Activated T-helper 17 cell treated with anti-CD3 and anti-CD28 coated beads, Interleukin-2, amount 50 U/mL, for 72 hours (primary cell): ENCODE data around the gene PID1. TPM values are rescaled to one million over a fixed set of nuclear protein-coding genes. Genes with fewer than 3 reads are reported as not detected.

Source experiments
- ATAC-seq: fragments of 150-1000 bp; cut with Tn5 transposase; replicated peaks from 2 replicates; pipeline ENCODE4 v1.10.0; 2021; ENCODE audit warnings: mild to moderate bottlenecking, moderate library complexity
- H3K27ac Mint-ChIP-seq: one replicate; pipeline ENCODE4 v1.8.0; 2022; ENCODE audit warnings: mixed read lengths
- H3K27me3 Mint-ChIP-seq: one replicate; pipeline ENCODE4 v1.8.0; 2022; ENCODE audit warnings: mixed read lengths
- H3K36me3 Mint-ChIP-seq: one replicate; pipeline ENCODE4 v1.8.0; 2022; ENCODE audit warnings: low read depth, mild to moderate bottlenecking, mixed read lengths
- H3K4me1 Mint-ChIP-seq: one replicate; pipeline ENCODE4 v1.8.0; 2022; ENCODE audit warnings: mixed read lengths
- H3K4me3 Mint-ChIP-seq: one replicate; pipeline ENCODE4 v1.8.0; 2022; ENCODE audit warnings: mild to moderate bottlenecking, mixed read lengths
- H3K9me3 Mint-ChIP-seq: one replicate; pipeline ENCODE4 v1.8.0; 2022; ENCODE audit warnings: mixed read lengths
- total RNA-seq, 2 donors: library from RNA; stranded (reverse); gene quantifications; one replicate each; pipeline ENCODE4 v1.2.3, GENCODE V29; 2022

PID1 gene
- total RNA-seq, 2 donors from 2014 or later, result not detected

DNA sequence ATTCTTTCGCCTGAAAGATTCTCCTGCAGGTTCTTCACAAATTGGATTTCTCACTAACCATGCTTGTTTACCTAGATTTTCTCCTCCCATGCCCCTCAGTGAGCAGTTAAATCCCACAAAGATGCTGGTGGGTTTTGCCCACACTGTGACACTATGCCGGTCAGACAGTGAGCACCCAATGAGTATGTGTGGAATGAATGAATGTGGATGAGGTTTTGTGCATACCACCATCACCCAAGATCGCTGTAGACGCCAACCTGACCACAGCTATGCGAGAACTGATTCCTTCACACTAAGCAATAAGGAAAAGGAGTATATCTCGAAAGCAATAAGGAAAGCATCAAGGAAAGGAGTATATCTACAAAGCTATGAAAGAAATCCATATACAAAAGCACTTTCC lies 116.7 kb downstream of the PID1 start:
- H3K27ac Mint-ChIP-seq, result no peak overlapping the region
- H3K27me3 Mint-ChIP-seq, result no peaks in the 10 kb centered on the region
- H3K9me3 Mint-ChIP-seq, result no peaks in the 10 kb centered on the region
- no peaks in the 10 kb centered on the region for H3K4me1 Mint-ChIP-seq
- no peaks in the 10 kb centered on the region for H3K36me3 Mint-ChIP-seq
- H3K4me3 Mint-ChIP-seq, result no peak overlapping the region
- ATAC-seq, result no peak

GRCh38 chr2:229153951-229154350 lies 117.1 kb downstream of the PID1 start:
- H3K9me3 Mint-ChIP-seq, result no peaks in the 10 kb centered on the region
- H3K27ac Mint-ChIP-seq, result no peak overlapping the region
- no peaks in the 10 kb centered on the region for H3K27me3 Mint-ChIP-seq
- H3K4me3 Mint-ChIP-seq, result no peak overlapping the region
- ATAC-seq, result no peak
- no peaks in the 10 kb centered on the region for H3K4me1 Mint-ChIP-seq
- no peaks in the 10 kb centered on the region for H3K36me3 Mint-ChIP-seq

DNA sequence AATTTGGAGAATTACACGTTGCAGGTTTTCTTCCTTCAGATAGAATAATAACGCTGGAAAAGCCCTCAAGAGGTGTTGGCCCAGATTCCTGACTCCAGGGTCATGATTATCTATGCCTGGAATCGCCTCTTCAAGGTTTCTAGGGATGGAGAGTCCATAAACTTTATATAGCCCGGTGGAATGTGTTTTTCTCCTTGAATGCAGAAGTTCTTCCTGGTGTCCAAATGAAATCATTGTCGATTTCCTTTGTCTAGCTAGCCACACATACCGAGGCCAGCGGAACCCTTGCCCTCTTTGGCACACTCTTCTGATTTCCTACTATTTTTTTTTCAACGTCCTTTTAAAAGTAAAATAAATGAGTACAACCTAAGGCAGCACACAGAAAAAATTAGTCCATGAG lies 117.8 kb downstream of the PID1 start:
- H3K27ac Mint-ChIP-seq, result no peak overlapping the region
- H3K36me3 Mint-ChIP-seq, result no peaks in the 10 kb centered on the region
- H3K27me3 Mint-ChIP-seq, result no peaks in the 10 kb centered on the region
- no peaks in the 10 kb centered on the region for H3K9me3 Mint-ChIP-seq
- no peak overlapping the region for H3K4me3 Mint-ChIP-seq
- no peaks in the 10 kb centered on the region for H3K4me1 Mint-ChIP-seq
- ATAC-seq, result no peak

DNA sequence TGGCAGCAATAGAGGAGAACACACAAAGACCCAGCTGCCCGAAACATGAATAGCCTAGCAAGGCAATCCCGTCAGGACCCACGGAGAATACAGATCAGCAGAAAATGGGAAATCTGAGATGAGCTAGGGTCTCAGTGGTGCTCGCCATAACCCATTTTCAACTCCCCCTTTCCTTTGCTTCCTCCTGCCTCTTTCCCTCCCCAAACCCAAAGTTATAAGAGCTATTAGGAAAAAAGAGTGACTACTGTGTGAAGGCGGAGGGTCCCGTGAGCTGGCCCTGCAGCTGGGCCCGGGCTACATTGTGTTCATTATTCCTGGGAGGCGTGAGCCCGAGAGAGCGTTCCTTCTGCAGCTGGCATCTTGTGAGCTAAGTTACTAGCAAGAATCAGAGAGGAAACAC lies 118.4 kb downstream of the PID1 start:
- Mint-ChIP-seq H3K4me3 (no peak overlapping the region), H3K27me3 (no peaks in the 10 kb centered on the region), H3K4me1 (no peaks in the 10 kb centered on the region), H3K9me3 (no peaks in the 10 kb centered on the region), H3K36me3 (no peaks in the 10 kb centered on the region), H3K27ac (no peak overlapping the region)
- no peak for ATAC-seq

- Mint-ChIP-seq H3K36me3 (no peaks in the 10 kb centered on the region), H3K27ac (no peak overlapping the region), H3K4me3 (no peak overlapping the region), H3K27me3 (no peaks in the 10 kb centered on the region), H3K9me3 (no peaks in the 10 kb centered on the region), H3K4me1 (no peaks in the 10 kb centered on the region)
- no peak for ATAC-seq
Measured at GRCh38 chr2:229150317-229150716, 120.8 kb downstream of the PID1 start.

DNA sequence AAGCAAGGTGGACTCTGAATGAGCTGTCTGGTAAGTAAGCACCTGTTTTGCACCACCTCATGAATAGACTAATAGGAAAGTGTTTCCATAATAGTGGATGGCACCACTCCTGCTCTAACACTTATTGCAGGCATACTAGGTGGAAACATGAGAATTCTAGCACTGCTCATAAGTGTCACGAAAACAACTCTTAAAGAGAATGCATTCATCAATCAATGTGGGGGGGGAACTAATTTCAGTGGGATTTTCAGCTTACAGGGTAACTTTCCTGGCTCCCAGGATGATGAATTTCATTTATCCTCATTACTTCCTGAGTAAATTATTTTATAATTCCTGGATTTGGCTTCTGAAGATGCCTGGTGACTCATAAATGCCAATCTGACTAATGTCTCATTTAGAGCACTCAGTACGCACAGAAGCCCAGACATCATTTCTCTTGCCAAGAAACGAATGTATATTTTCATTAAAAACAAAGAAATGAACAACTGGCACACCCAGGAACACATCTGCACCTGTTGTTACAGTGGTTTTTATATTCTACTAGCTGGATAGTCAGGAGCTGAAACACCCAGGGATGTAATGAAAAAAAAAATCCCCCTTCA lies 129.6 kb downstream of the PID1 start:
- H3K36me3 Mint-ChIP-seq, result no peaks in the 10 kb centered on the region
- H3K4me3 Mint-ChIP-seq, result no peak overlapping the region
- H3K27me3 Mint-ChIP-seq, result peaks cover 5% of the 10 kb centered on the region
- H3K9me3 Mint-ChIP-seq, result peaks cover 7% of the 10 kb centered on the region
- ATAC-seq, result no peak
- H3K27ac Mint-ChIP-seq, result no peak overlapping the region
- H3K4me1 Mint-ChIP-seq, result no peaks in the 10 kb centered on the region

GRCh38 chr2:229137639-229138038 lies 133.4 kb downstream of the PID1 start:
- H3K4me3 Mint-ChIP-seq, result no peak overlapping the region
- peaks cover 5% of the 10 kb centered on the region for H3K27me3 Mint-ChIP-seq
- no peak for ATAC-seq
- H3K36me3 Mint-ChIP-seq, result no peaks in the 10 kb centered on the region
- H3K27ac Mint-ChIP-seq, result no peak overlapping the region
- no peaks in the 10 kb centered on the region for H3K4me1 Mint-ChIP-seq
- H3K9me3 Mint-ChIP-seq, result peaks cover 10% of the 10 kb centered on the region

DNA sequence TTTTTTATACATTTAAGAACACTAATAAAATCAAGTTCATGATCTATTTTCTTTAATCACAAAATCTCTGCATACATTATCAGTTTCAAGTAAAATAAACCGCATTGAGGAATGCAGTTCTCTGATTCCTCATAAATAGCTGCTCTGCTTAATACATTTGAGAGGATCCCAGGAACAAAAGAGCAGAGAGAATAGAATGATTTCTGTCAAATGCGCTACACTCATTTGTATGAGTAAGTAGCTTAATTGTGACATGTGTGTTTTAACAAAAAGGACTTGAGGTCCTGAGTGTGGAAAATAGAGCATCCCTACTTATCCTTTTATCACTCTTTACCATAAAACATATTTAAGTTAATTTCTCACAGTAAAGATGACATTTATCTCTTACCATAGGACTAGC lies 134.0 kb downstream of the PID1 start:
- Mint-ChIP-seq H3K4me3 (no peak overlapping the region), H3K27me3 (peaks cover 5% of the 10 kb centered on the region), H3K36me3 (no peaks in the 10 kb centered on the region), H3K27ac (no peak overlapping the region), H3K9me3 (peaks cover 10% of the 10 kb centered on the region), H3K4me1 (no peaks in the 10 kb centered on the region)
- no peak for ATAC-seq

DNA sequence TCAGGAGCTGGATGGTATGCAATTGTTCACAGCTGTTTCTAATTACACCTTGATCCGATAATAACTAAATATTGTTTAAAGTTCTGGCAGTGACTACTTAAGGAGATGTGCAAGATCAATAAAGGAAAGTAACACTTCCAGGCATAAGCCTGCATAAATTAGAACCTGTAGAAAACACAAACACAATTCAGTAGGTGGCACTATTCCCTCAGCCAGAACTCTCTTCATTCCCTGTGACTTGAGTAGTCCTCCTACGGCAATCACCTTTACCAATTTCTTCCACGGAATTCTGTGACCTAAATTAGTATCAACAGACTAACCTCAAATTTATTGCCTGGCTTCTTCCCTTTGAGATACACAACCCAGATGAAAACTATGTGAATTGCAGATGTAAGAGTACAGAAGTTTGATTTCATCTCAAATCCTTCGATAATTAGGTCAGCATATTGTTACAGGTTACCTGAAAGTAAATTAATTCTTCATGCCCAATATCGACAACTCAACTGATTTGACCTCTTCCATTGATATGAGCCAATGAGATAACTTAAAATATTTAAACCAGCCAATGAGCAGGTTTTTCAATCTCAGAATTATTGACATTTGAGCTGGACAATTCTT lies 137.8 kb downstream of the PID1 start:
- Mint-ChIP-seq H3K9me3 (peaks cover 5% of the 10 kb centered on the region), H3K36me3 (no peaks in the 10 kb centered on the region), H3K27ac (no peak overlapping the region), H3K4me1 (no peaks in the 10 kb centered on the region), H3K4me3 (no peak overlapping the region), H3K27me3 (peaks cover 1% of the 10 kb centered on the region)
- no peak for ATAC-seq

- peaks cover 3% of the 10 kb centered on the region for H3K9me3 Mint-ChIP-seq
- no peak overlapping the region for H3K27ac Mint-ChIP-seq
- no peak overlapping the region for H3K4me3 Mint-ChIP-seq
- no peaks in the 10 kb centered on the region for H3K36me3 Mint-ChIP-seq
- H3K27me3 Mint-ChIP-seq, result no peaks in the 10 kb centered on the region
- H3K4me1 Mint-ChIP-seq, result no peaks in the 10 kb centered on the region
- ATAC-seq, result no peak
Measured at GRCh38 chr2:229132236-229132635, 138.9 kb downstream of the PID1 start.

- no peak for ATAC-seq
- Mint-ChIP-seq H3K36me3 (no peaks in the 10 kb centered on the region), H3K27me3 (no peaks in the 10 kb centered on the region), H3K4me1 (no peaks in the 10 kb centered on the region), H3K27ac (no peak overlapping the region), H3K4me3 (no peak overlapping the region), H3K9me3 (peaks cover 3% of the 10 kb centered on the region)
Measured at GRCh38 chr2:229130522-229130921, 140.6 kb downstream of the PID1 start.

DNA sequence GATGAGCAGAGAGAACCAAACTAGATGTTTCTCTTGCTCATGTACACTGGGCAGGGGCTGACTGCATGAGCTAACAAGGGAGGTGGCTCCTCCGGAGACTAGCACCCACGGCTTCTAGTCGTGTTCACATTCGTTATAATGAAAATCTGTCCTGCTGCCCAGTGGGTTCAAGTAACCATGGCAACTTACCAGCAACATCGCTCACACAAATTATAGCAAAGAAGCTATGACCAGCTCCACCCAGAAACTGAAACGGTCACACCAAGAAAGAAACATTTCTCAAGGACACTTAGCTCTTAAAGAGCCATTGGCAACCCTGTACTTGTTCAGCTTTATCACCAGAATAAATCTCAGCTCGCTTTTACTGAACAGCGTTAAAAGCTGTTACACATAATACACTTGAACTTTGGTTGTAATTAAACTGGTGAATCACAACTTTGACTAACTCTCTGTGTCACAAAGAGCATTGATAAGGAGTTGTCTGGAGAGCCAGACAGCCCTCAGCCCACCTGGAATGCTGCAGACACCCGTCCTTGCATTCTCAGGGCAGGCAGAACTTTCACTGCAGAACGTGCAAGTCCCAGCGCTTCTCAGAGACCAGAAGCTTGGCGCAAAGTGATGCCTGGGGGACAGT lies 141.2 kb downstream of the PID1 start:
- H3K9me3 Mint-ChIP-seq, result peaks cover 3% of the 10 kb centered on the region
- no peaks in the 10 kb centered on the region for H3K4me1 Mint-ChIP-seq
- H3K27me3 Mint-ChIP-seq, result no peaks in the 10 kb centered on the region
- no peaks in the 10 kb centered on the region for H3K36me3 Mint-ChIP-seq
- no peak overlapping the region for H3K27ac Mint-ChIP-seq
- no peak for ATAC-seq
- no peak overlapping the region for H3K4me3 Mint-ChIP-seq

GRCh38 chr2:229127471-229127870 lies 143.6 kb downstream of the PID1 start:
- ATAC-seq, result no peak
- Mint-ChIP-seq H3K36me3 (no peaks in the 10 kb centered on the region), H3K4me1 (no peaks in the 10 kb centered on the region), H3K9me3 (no peaks in the 10 kb centered on the region), H3K4me3 (no peak overlapping the region), H3K27ac (no peak overlapping the region), H3K27me3 (no peaks in the 10 kb centered on the region)

- Mint-ChIP-seq H3K27ac (no peak overlapping the region), H3K27me3 (no peaks in the 10 kb centered on the region)
Measured at GRCh38 chr2:229126066-229126465, 145.0 kb downstream of the PID1 start.

DNA sequence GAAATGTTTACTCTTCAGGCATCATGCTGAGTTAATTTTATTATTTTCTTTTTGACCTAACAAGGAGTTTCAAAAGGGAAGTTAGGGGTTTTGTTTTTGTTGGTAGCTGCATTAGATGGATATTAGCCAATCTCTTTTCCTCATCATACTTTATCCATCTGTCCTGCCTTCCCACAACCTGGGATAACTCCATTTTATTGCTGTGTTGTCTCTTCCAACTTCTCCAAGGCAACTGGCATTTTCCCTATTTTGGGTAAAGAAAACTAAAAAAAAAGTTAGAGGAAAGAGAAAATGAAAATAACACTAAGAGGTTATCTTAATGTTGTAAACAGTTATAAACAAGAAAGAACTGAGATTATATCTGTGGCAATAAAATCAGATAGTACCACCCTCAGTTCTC lies 147.0 kb downstream of the PID1 start:
- Mint-ChIP-seq H3K27me3 (no peaks in the 10 kb centered on the region), H3K4me1 (no peaks in the 10 kb centered on the region), H3K27ac (no peak overlapping the region), H3K36me3 (no peaks in the 10 kb centered on the region), H3K9me3 (no peaks in the 10 kb centered on the region), H3K4me3 (no peak overlapping the region)
- ATAC-seq, result no peak

More at GRCh38 chr2:229126066-229126465, 145.0 kb downstream of the PID1 start:
- no peak for ATAC-seq
- no peaks in the 10 kb centered on the region for H3K36me3 Mint-ChIP-seq
- no peaks in the 10 kb centered on the region for H3K4me1 Mint-ChIP-seq
- H3K4me3 Mint-ChIP-seq, result no peak overlapping the region
- no peaks in the 10 kb centered on the region for H3K9me3 Mint-ChIP-seq
